ENCODE data around the gene UBR3.
"Not testable (repeated sequence)": the region's sequence is repeated elsewhere in the genome, so short reads cannot be mapped to it uniquely, and the experiment has no call there.

UBR3 gene

DNA sequence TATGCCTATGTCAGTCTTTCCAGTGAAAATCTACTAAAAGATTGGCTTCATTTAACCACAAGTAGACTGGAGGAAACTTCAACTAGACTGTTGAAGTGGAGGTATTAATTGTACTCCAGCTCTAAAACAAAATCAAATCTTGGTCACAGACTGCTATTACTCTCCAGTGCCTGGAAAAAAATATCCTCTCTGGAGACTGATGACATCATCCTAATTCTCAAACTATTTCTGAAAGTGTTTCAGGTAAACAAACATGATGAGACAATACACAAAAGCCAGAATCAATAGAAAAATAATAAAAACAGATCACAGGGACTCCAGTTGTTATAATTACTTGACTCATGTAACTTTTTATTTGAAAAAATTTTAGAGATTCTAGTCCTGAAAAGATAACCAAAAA lies 263.0 kb downstream of the UBR3 start:
- DNase-seq (ENCODE audit: insufficient read length, low spot score): no peak
- no peak for FAIRE-seq

- FAIRE-seq: no peak
- DNase-seq (ENCODE audit: insufficient read length, low spot score): no peak
These were observed 264.2 kb downstream of the UBR3 start for GRCh38 chr2:170091436-170091835.

DNA sequence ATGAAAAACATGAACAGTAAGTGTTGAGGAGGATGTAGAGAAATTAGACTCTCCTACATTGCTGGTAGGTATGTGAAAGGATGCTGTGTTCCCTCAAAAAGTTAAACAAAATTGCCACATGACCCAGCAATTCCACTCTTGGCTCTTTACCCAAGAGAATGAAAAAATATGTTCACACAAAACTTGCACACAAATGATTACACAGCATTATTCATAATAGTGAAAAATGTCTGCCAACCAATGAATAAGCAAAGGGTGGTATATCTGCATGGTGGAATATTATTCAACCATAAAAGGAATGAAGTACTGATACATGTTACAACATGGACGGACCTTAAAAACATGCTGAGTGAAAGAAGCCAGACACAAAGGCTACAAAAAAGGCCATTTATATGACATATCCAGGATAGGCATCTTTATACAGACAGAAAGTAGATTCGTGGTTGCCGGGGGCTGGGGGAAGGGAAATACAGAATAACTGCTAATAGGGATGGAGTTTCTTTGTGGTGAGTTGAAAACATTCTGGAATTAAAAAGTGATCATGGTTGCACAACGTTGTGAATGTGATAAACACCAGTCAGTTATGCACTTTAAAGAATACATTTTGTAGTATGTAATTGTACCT lies 265.3 kb downstream of the UBR3 start:
- DNase-seq (ENCODE audit: insufficient read length, low spot score): no peak
- no peak for FAIRE-seq

- FAIRE-seq (no peak), DNase-seq (ENCODE audit: insufficient read length, low spot score) (no peak)
These were observed 268.1 kb downstream of the UBR3 start for GRCh38 chr2:170095380-170095779.

GRCh38 chr2:170098626-170099312 lies 271.5 kb downstream of the UBR3 start:
- no peak for FAIRE-seq
- DNase-seq (ENCODE audit: insufficient read length, low spot score): no peak

DNA sequence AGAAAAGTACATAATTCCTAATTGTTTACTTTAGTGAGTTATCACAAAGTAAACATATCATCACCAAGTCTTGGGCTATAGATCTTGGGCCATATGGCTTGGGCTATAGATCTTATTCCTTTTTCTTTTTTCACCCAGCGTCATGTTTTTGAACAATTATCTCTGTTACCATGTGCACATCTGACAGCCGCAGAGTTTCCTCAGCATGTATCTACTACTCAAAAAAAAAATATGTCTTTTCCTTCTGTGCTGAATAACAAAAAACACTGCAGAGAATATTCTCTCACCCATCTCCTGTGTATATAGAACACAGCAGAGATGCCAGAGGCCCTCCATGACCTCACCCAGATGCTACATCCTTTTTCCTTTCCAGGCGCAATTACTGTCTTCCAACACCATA lies 274.5 kb downstream of the UBR3 start:
- FAIRE-seq (no peak), DNase-seq (ENCODE audit: insufficient read length, low spot score) (no peak)

DNA sequence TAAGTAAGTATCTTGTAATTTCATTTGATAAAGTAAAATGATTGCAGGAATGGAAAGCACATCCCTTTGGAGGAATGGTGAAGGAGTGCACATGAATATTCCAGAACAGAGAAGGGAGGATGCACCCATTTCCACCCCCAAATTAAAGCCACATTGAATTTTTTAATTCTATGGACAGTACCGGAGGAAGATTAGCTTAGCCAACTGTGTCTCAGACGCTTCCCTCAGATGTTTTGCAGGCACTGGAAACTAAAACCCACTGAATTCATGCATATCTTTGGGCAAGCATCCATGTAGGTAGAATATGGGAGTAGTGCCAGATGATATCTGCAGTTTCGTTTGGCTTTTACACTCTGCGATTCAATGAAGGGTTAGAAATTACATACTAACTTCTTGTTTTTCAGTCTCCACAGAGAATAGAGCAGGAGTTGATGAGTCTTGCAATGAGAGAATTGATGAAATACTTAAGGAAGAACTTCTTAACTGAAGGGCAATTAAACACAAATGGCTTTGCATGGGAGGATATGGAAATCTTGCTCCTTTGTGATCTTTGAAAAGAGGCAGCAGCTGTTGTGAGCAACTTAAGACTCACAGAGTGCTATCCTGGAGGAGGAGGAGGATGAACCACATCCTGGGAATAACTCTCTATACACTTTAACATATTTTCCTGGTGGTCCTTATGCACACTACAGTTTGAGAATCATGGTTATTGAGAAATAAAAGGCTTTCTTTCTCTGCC lies 279.0 kb downstream of the UBR3 start:
- FAIRE-seq (no peak), DNase-seq (ENCODE audit: insufficient read length, low spot score) (no peak)

DNA sequence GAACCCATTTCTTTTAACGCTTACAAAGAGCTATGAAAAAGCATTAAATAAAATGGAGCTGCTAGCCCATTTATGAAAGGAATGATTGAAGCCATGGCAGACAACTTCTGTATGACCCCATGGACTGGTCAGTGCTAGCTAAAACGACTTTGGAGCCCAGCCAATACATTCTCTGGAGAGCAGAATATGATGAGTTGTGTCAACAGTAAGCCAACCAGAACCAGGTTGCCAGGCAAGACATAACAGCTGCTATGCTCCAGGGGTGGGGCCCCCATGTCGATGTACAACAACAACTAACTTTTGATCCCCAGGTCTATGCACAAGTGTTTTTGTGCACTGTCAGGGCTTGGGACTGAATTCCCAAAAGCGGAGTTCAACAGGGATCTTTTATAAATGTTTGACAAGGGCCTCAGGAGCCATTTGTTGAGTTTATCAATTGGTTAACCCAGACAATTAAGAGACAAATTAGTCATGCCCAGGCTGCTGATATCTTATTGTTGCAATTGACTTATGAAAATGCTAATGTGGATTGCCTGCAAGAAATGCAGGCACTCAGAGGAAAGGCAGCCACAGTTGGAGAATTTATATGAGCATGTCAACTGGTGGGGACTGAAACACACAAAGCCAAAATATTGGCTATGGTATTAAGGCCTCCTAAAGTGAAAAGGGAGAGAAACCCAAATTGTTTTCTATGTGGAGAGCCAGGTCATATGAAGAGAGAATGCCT lies 286.1 kb downstream of the UBR3 start:
- no peak for FAIRE-seq
- DNase-seq (ENCODE audit: insufficient read length, low spot score): no peak

DNA sequence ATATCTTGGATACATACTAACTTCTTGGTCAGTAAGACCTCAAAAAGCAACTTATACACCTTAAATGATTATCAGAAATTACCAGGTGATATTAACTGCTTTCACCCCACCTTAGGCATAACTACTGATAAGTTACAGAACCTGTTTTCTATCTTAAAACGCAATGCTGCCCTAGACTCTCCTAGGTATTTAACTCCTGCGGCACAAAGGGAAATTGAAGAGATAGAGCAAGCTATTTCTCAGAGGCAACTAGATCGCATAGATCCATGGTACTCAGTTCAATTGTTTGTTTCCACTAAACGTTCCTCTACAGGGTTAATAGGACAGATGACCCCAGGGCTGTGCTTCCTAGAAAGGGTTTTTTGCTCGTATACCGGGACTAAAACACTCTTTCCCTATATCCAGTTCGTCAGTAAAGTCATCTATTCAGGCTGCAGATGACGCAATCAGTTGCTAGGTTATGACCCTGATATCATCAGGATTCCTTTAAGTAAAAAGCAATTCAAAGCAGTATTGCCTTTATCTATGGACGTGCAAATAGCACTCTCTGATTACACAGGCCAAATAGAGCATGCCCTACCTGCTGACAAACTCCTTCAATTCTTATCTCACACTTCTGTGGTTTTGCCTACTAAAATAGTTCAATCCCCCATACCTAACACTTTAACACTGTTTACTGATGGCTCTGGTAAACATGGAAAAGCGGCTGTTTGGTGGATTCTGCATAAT lies 288.4 kb downstream of the UBR3 start:
- FAIRE-seq: no peak
- DNase-seq (ENCODE audit: insufficient read length, low spot score): no peak

DNA sequence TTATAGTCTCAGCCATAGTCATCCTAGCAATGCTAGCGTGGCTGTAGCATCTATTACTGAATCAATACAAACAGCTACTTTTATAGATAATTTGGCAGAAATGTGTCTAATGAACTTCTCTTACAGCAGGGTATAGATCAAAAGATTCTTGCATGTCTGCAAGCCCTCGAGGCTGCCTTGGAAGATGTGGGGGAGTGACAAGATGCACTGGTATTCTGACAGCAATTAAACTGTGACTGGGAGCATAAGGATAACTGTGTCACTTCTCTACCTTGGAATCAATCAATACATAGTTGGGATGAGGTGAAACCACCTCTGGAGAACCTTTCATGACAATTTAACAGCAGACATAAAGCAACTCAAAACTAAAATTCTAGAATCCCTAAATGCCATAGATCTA lies 291.4 kb downstream of the UBR3 start:
- DNase-seq (ENCODE audit: insufficient read length, low spot score) (no peak), FAIRE-seq (no peak)

DNA sequence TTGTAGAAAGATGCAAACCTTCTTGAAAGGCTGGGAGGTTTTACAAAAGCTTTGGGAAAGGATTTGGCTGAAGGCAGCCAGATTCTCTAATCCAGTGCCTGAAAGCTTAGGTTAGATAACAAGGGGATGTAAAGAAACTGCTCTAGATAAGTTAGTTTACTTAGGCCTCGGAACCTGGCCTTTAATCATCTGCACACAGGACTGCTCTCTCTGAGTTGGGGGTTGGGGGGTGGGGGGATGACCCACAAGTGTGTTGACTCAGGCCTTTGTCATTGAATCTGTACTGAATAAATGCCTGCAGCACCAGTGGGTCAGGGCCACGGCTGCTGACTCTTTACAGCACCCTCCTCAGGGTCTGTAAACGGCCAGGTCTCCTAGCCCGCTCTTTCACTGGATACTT lies 292.1 kb downstream of the UBR3 start:
- FAIRE-seq; DNase-seq (ENCODE audit: insufficient read length, low spot score): not testable (repeated sequence)

DNA sequence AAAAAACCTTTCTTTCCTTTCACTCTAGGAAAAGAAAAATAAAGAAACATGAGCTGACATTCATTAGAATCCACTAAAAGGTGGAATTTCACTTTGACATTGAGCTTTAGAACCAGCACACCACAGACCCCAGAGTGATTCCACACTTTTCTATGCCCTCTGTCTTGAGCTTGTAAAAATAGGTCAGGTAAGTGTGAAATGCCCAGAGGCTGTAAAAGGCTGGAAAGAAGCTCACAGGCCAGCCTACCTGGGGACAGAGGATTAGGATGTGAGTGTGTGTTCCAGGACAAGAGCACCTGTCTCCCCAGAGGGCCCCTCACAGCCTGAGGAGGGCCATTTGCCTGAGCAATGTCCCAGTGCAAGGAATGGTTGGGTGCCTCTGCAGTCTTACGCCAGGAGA lies 294.4 kb downstream of the UBR3 start:
- no peak for DNase-seq (ENCODE audit: insufficient read length, low spot score)
- no peak for FAIRE-seq

DNA sequence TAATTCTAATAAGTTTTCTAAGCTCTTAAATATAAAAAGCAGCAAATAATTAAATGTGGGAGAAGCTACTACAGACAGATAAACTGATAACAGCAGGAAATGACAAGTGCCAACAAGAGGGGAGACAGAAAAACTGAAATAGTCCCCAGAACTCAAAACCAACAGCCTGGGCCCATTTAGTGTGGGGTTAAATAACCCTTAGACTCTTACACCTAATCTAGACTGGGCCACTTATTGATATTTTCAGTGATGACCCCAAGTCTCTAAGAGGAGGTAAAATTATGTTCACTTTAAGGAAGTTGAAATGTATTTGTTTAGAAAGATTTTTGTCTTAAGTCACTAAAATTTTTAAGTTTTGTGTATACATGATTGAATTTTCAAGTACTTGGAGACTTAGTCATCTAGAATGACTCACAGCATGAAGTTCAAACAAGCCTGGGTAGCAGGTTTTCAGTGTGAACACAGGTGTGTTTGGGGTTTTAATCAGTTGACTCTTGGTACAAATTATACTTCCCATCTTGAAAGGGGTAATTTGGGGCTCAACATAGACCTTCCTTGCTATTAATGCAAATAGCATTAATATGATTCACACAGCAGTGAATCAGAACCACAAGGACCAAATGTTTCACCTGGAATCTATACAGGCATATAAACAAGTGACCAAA lies 295.8 kb downstream of the UBR3 start:
- DNase-seq (ENCODE audit: insufficient read length, low spot score): no peak

GRCh38 chr2:170123593-170123992 lies 296.3 kb downstream of the UBR3 start:
- FAIRE-seq: no peak
- no peak for DNase-seq (ENCODE audit: insufficient read length, low spot score)

More for the DNA sequence above, 295.8 kb downstream of the UBR3 start:
- FAIRE-seq: no peak

- not testable (repeated sequence) for DNase-seq (ENCODE audit: insufficient read length, low spot score)
These were observed 299.0 kb downstream of the UBR3 start for GRCh38 chr2:170126138-170126728.

More at GRCh38 chr2:170126138-170126728, 299.0 kb downstream of the UBR3 start:
- not testable (repeated sequence) for FAIRE-seq
